Measurements from ENCODE around the gene TLN1.

DNA sequence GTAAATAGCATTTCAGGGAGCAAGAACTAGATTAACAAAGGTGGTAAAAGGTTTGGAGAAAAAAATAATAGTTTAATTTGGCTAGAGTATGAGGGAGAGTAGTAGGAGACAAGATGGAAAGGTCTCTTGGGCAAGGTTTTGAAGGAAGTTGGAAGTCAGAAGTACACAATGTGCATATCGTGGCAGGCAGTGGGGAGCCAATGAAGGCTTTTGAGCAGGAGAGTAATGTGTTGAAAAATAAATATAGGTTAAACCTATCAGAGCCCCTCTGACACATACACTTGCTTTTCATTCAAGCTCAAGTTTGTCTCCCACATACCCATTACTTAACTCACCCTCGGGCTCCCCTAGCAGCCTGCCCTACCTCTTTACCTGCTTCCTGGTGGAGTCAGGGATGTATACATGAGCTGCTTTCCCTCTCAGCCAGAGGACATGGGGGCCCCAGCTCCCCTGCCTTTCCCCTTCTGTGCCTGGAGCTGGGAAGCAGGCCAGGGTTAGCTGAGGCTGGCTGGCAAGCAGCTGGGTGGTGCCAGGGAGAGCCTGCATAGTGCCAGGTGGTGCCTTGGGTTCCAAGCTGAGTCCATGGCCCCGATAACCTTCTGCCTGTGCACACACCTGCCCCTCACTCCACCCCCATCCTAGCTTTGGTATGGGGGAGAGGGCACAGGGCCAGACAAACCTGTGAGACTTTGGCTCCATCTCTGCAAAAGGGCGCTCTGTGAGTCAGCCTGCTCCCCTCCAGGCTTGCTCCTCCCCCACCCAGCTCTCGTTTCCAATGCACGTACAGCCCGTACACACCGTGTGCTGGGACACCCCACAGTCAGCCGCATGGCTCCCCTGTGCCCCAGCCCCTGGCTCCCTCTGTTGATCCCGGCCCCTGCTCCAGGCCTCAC, 58.6 kb downstream of the TLN1 start, which contains the start of gene CA9:
- TF ChIP-seq, protein P1, sequence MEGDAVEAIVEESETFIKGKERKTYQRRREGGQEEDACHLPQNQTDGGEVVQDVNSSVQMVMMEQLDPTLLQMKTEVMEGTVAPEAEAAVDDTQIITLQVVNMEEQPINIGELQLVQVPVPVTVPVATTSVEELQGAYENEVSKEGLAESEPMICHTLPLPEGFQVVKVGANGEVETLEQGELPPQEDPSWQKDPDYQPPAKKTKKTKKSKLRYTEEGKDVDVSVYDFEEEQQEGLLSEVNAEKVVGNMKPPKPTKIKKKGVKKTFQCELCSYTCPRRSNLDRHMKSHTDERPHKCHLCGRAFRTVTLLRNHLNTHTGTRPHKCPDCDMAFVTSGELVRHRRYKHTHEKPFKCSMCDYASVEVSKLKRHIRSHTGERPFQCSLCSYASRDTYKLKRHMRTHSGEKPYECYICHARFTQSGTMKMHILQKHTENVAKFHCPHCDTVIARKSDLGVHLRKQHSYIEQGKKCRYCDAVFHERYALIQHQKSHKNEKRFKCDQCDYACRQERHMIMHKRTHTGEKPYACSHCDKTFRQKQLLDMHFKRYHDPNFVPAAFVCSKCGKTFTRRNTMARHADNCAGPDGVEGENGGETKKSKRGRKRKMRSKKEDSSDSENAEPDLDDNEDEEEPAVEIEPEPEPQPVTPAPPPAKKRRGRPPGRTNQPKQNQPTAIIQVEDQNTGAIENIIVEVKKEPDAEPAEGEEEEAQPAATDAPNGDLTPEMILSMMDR (conservative IDR thresholded peaks at IDR 0.05; ENCODE audit: low read depth in 2 of 2) = no peak
- no peak for TF ChIP-seq EZH2 (IDR thresholded peaks at IDR 0.05; ENCODE audit: low read depth, unreplicated experiment)
- TF ChIP-seq, protein P2, sequence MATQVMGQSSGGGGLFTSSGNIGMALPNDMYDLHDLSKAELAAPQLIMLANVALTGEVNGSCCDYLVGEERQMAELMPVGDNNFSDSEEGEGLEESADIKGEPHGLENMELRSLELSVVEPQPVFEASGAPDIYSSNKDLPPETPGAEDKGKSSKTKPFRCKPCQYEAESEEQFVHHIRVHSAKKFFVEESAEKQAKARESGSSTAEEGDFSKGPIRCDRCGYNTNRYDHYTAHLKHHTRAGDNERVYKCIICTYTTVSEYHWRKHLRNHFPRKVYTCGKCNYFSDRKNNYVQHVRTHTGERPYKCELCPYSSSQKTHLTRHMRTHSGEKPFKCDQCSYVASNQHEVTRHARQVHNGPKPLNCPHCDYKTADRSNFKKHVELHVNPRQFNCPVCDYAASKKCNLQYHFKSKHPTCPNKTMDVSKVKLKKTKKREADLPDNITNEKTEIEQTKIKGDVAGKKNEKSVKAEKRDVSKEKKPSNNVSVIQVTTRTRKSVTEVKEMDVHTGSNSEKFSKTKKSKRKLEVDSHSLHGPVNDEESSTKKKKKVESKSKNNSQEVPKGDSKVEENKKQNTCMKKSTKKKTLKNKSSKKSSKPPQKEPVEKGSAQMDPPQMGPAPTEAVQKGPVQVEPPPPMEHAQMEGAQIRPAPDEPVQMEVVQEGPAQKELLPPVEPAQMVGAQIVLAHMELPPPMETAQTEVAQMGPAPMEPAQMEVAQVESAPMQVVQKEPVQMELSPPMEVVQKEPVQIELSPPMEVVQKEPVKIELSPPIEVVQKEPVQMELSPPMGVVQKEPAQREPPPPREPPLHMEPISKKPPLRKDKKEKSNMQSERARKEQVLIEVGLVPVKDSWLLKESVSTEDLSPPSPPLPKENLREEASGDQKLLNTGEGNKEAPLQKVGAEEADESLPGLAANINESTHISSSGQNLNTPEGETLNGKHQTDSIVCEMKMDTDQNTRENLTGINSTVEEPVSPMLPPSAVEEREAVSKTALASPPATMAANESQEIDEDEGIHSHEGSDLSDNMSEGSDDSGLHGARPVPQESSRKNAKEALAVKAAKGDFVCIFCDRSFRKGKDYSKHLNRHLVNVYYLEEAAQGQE (IDR thresholded peaks at IDR 0.05; ENCODE audit: unreplicated experiment) = no peak
